Thoracic aorta (tissue), 2 donors: Measurements from ENCODE around the gene GPHN. TPM values are rescaled to one million over a fixed set of nuclear protein-coding genes. Genes with fewer than 3 reads are reported as not detected.
A peak's percentile ranks its signal among the peaks of the same experiment; 100 is the strongest.
"Not testable (repeated sequence)": the region's sequence is repeated elsewhere in the genome, so short reads cannot be mapped to it uniquely, and the experiment has no call there.

Experiments used
- ATAC-seq: fragments of 150-250 bp; one replicate; pipeline ENCODE4 v1.8.0; 2017; ENCODE audit warnings: low read depth; ENCODE audit not compliant: insufficient number of reproducible peaks, low FRiP score
- DNase-seq: peaks from one replicate; pipeline ENCODE4 v3.0.0-alpha.2; 2020; ENCODE audit warnings: low spot score
- H3K27ac ChIP-seq, 2 donors: fragments of 200-600 bp; sonication (generic); 1 replicate in 1 of 2; 2 replicates in 1 of 2; pipeline ENCODE4 v1.5.1; 2016; ENCODE audit warnings: mild to moderate bottlenecking in 2 of 2, moderate library complexity in 2 of 2
- H3K27me3 ChIP-seq: fragments of 200-600 bp; sonication (generic); replicated peaks from 2 replicates; pipeline ENCODE4 v1.6.0; 2016; ENCODE audit warnings: mild to moderate bottlenecking; ENCODE audit not compliant: insufficient read depth
- H3K36me3 ChIP-seq: fragments of 200-600 bp; sonication (generic); one replicate; pipeline ENCODE4 v1.5.1; 2016
- H3K4me1 ChIP-seq, 2 donors: fragments of 200-600 bp; sonication (generic); 1 replicate in 1 of 2; 2 replicates in 1 of 2; pipeline versions ENCODE4 v1.5.1 to v1.6.0; 2016; ENCODE audit warnings: low read depth in 2 of 2, mild to moderate bottlenecking in 1 of 2; ENCODE audit not compliant: control insufficient read depth in 1 of 2
- H3K4me3 ChIP-seq: fragments of 200-600 bp; sonication (generic); 2 replicates; pipeline ENCODE4 v1.5.1; 2016; ENCODE audit warnings: mild to moderate bottlenecking
- H3K9me3 ChIP-seq: fragments of 200-600 bp; sonication (generic); 2 replicates; pipeline ENCODE4 v1.5.1; 2016
- total RNA-seq, 2 donors: library from RNA; depleted of rRNA; stranded (reverse); fragments of >200 nt; gene quantifications; one replicate each; pipeline versions ENCODE4 v1.1.0 to v1.2.3, GENCODE V29; 2016
- TF ChIP-seq, protein P1 (sequence below): fragments of 200-600 bp; sonication (generic); IDR thresholded peaks from one replicate; pipeline ENCODE4 v1.5.1; 2019; ENCODE audit warnings: antibody characterized with exemption

Gene GPHN
- total RNA-seq, 2 donors from 2014 or later = 14.0 to 14.2 TPM

DNA sequence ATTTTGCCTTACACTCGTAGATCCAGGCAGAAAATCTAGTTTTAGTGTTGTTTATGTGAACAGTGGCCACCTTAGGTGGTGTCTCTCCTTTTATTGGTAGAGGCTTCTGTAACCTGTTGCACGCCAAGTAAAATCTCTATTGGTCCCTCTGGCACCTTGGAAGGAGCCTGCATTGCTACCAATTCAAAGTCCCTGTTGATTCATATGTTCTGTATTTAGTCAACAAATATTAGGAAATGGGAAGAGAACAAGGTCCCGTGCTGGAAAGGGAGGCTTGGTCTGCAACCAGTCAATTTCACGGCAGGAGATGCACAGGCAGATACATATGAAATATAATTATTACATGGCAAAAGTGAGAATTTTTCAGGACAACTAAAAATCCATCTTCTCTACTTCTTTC lies 6.4 kb upstream of the GPHN start:
- no peaks in the 10 kb centered on the region for H3K9me3 ChIP-seq
- H3K4me3 ChIP-seq = no peak overlapping the region
- no peak overlapping the region for H3K27ac ChIP-seq
- H3K36me3 ChIP-seq = no peaks in the 10 kb centered on the region
- TF ChIP-seq, protein P1, sequence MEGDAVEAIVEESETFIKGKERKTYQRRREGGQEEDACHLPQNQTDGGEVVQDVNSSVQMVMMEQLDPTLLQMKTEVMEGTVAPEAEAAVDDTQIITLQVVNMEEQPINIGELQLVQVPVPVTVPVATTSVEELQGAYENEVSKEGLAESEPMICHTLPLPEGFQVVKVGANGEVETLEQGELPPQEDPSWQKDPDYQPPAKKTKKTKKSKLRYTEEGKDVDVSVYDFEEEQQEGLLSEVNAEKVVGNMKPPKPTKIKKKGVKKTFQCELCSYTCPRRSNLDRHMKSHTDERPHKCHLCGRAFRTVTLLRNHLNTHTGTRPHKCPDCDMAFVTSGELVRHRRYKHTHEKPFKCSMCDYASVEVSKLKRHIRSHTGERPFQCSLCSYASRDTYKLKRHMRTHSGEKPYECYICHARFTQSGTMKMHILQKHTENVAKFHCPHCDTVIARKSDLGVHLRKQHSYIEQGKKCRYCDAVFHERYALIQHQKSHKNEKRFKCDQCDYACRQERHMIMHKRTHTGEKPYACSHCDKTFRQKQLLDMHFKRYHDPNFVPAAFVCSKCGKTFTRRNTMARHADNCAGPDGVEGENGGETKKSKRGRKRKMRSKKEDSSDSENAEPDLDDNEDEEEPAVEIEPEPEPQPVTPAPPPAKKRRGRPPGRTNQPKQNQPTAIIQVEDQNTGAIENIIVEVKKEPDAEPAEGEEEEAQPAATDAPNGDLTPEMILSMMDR = no peak
- no peak for ATAC-seq
- no peaks in the 10 kb centered on the region for H3K27me3 ChIP-seq
- H3K4me1 ChIP-seq = peaks cover 0 to 1% of the 10 kb centered on the region in 2 donors
- no peak for DNase-seq

DNA sequence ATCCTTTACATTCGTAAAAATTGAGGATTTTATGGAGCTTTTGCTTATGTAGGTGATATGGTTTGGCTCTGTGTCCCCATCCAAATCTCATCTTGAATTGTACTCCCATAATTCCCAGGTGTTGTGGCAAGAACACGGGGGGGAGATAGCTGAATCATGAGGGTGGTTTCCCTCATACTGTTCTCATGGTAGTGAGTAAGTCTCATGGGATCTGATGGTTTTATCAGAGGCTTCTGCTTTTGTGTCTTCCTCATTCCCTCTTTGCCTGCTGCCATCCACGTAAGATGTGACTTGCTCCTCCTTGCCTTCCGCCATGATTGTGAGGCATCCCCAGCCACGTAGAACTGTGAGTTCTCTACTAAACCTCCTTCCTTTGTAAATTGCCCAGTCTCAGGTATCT lies 5.1 kb upstream of the GPHN start:
- H3K27me3 ChIP-seq, H3K27ac ChIP-seq, ATAC-seq: not testable (repeated sequence)

DNA sequence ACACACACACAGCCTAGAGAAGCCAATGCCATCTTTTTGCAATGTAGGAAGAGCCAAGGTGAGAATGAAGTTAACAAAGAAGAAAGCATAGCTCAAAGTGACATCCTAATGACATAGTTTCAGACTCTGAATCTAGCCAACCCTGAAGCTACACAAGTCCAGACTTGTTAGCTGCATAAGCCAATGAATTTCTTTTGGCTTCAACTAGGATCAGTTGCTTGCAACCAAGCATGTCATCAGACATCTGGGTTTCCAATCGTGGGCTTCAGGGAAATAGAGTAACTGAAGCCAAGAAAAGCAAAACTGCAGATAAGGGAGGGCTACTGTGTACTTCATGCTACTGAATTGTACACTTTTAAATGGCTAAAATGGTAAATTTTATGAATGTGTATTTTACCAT lies 4.4 kb upstream of the GPHN start:
- ATAC-seq = no peak
- H3K9me3 ChIP-seq = no peaks in the 10 kb centered on the region
- DNase-seq = no peak
- peaks cover 0 to 7% of the 10 kb centered on the region in 2 donors for H3K4me1 ChIP-seq
- H3K4me3 ChIP-seq = no peak overlapping the region
- TF ChIP-seq, protein P1 = no peak
- H3K36me3 ChIP-seq = no peaks in the 10 kb centered on the region
- H3K27me3 ChIP-seq = no peaks in the 10 kb centered on the region
- H3K27ac ChIP-seq = no peak overlapping the region

More for the DNA sequence above, 5.1 kb upstream of the GPHN start:
- not testable (repeated sequence) for H3K36me3 ChIP-seq, H3K9me3 ChIP-seq, DNase-seq, H3K4me3 ChIP-seq, H3K4me1 ChIP-seq

DNA sequence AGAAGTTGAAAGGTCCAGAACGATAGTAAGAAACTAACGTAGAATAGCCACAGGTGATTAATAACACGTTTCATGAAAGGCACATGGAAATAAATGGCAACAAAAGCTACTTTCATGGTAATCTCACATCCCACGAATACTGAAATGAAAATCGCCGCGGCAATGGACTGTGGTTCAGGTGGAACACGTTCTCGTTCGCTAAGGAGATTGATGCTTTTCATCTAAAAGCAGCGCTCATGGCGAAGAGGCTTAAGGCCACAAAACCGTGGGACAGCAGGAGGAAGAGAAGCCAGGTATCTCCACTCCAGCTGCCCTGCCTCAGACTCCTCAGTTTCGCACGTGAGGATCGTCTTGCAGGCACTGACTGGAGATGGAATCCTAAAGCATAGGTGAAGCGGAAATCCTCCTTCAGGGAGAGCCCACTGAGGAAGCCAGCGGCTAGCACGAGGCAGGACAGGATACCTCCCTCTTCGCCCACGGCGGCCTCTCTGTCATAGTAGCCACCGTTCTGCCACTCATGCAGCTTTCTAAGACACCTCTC lies 696 bp upstream of the GPHN start:
- no peaks in the 10 kb centered on the region for H3K27me3 ChIP-seq
- H3K4me3 ChIP-seq = peak overlapping the region; percentile 78
- no peaks in the 10 kb centered on the region for H3K9me3 ChIP-seq
- H3K27ac ChIP-seq = peak overlapping the region; percentile 74
- DNase-seq = no peak
- ATAC-seq = no peak
- H3K4me1 ChIP-seq = peaks cover 9 to 21% of the 10 kb centered on the region in 2 donors
- TF ChIP-seq, protein P1 = no peak
- H3K36me3 ChIP-seq = no peaks in the 10 kb centered on the region

DNA sequence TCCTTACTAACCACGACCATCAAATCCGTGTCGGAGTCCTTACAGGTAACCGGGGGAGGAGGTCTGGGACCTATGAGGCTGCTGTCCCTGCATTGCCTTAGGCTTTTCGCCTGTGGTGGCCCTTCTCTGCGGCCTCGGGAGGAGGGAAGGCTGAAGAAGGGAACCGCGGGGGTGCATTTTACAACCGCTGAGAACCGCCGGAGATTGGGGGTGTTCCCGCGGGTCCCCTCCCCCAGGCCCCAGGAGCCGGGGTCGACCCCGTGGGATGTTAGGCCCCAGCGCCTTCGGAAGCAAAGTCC lies 549 bp downstream of the GPHN start:
- TF ChIP-seq, protein P1 = no peak
- Histone ChIP-seq H3K27ac (peak overlapping the region; percentile 74 to 85), H3K4me3 (peak overlapping the region; percentile 78), H3K4me1 (peaks cover 12 to 21% of the 10 kb centered on the region in 2 donors), H3K9me3 (no peaks in the 10 kb centered on the region), H3K36me3 (no peaks in the 10 kb centered on the region), H3K27me3 (no peaks in the 10 kb centered on the region)
- ATAC-seq (no peak), DNase-seq (no peak)
